ENCODE results near the gene DZIP1. TPM values are rescaled to one million over a fixed set of nuclear protein-coding genes. Genes with fewer than 3 reads are reported as not detected.

DZIP1 gene
- total and polyA plus RNA-seq, 2 of the 8 experiments (the other 6 are each of a cell fraction or from before 2014, with no cell fraction given) = 7.6 to 24.6 TPM

GRCh38 chr13:95603887-95604555 is 40.5 kb downstream of the DZIP1 start:
- ChIA-PET POLR2A (ENCODE audit: partially characterized antibody) (interaction anchor here (0.6 kb wide), 1 partner anchor 200 kb away, joined by 3 read pairs; no protein-coding TSS in a partner anchor), CTCF (ENCODE audit: partially characterized antibody) (interaction anchor here (0.7 to 2.1 kb wide), 5 partner anchors 13 to 230 kb away, joined by 3 to 8 read pairs (median 3); no protein-coding TSS in a partner anchor)
- Histone ChIP-seq H3K27ac (ENCODE audit: low read depth, low read length) (no peak overlapping the region), H3K23ac (ENCODE audit: insufficient read length) (no peak overlapping the region), H3K4me2 (ENCODE audit: insufficient read depth in 1 of 2, low read depth in 2 of 2, low read length in 2 of 2) (no peak overlapping the region), H3K79me2 (ENCODE audit: control insufficient read depth in 1 of 2, insufficient read depth in 2 of 2, low read length in 2 of 2) (no peaks in the 10 kb centered on the region), H2BK15ac (ENCODE audit: low read length) (no peak overlapping the region), H4K8ac (ENCODE audit: extremely low read depth, insufficient read depth, low read length) (no peak overlapping the region; the same call in 1 of the 2 replicates), H3K27me3 (replicated peaks in 1 of 4; ENCODE audit: control insufficient read depth in 3 of 4, extremely low read depth in 1 of 4, insufficient read depth in 3 of 4, low read length in 3 of 4) (no peaks in the 10 kb centered on the region), H2AFZ (ENCODE audit: low read length) (no peak overlapping the region), H2AK5ac (ENCODE audit: low read depth, low read length) (no peak overlapping the region), H3K4me3 (ENCODE audit: extremely low read depth in 1 of 4, insufficient read depth in 2 of 4, low read depth in 3 of 4, low read length in 4 of 4) (no peak overlapping the region), H2BK12ac (ENCODE audit: low read depth, low read length) (no peak overlapping the region), H3K9me3 (ENCODE audit: insufficient read depth in 2 of 2, low read depth in 1 of 2, low read length in 1 of 2) (no peaks in the 10 kb centered on the region), H4K91ac (replicated peaks; ENCODE audit: insufficient read length, low read length) (no peak overlapping the region), H2BK120ac (replicated peaks; ENCODE audit: low read depth, low read length) (no peak overlapping the region), H3K36me3 (ENCODE audit: control insufficient read depth in 2 of 4, insufficient read depth in 4 of 4, low read length in 3 of 4) (peaks cover 0 to 17% (median 7%) of the 10 kb centered on the region in 4 experiments; a peak in 5 of 8 replicates), H3K4me1 (replicated peaks in 1 of 4; ENCODE audit: control insufficient read depth in 3 of 4, insufficient read depth in 4 of 4, low read length in 3 of 4) (no peaks in the 10 kb centered on the region), H3K9ac (replicated peaks in 1 of 4; ENCODE audit: extremely low read depth in 1 of 4, low read depth in 3 of 4, low read length in 3 of 4) (no peak overlapping the region), H4K20me1 (replicated peaks in 1 of 2; ENCODE audit: control insufficient read depth in 1 of 2, insufficient read depth in 2 of 2, low read length in 2 of 2) (no peaks in the 10 kb centered on the region), H3K4ac (replicated peaks; ENCODE audit: insufficient read length, low read depth, low read length) (no peak overlapping the region), H2BK20ac (ENCODE audit: low read length) (no peak overlapping the region), H2BK5ac (ENCODE audit: low read depth, low read length) (no peak overlapping the region), H3K23me2 (ENCODE audit: low read depth, low read length) (no peaks in the 10 kb centered on the region; the same call in 1 of the 2 replicates), H3K56ac (replicated peaks; ENCODE audit: insufficient read length, low read depth, low read length) (no peak overlapping the region), H3K18ac (ENCODE audit: extremely low read depth, low read length) (no peak overlapping the region), H3K14ac (ENCODE audit: insufficient read length) (no peak overlapping the region), H4K5ac (ENCODE audit: insufficient read length, low read depth, low read length) (no peak overlapping the region), H3K79me1 (ENCODE audit: low read depth, low read length) (no peaks in the 10 kb centered on the region)
- FAIRE-seq (no peak), DNase-seq (ENCODE audit: low read depth in 1 of 2, low spot score in 2 of 2) (no peak)
- WGBS, 2 experiments (ENCODE audit: extremely low coverage in 1 of 2, insufficient coverage in 1 of 2, insufficient read length in 1 of 2, insufficient replicate concordance in 2 of 2, low coverage in 1 of 2, low lambda C conversion rate in 2 of 2, missing lambda C conversion rate in 1 of 2) = 92% methylated on average over 12 of the region's 12 CpGs; no CpG with 5 or more reads in 1 of the 2 experiments
- TF ChIP-seq SP2 (IDR thresholded peaks at IDR 0.05; ENCODE audit: low read length) = no peak
- peak; percentile 91 for TF ChIP-seq CEBPB (IDR thresholded peaks at IDR 0.05; ENCODE audit: low read depth, low read length)
- no peak for TF ChIP-seq HDAC2 (IDR thresholded peaks at IDR 0.05; ENCODE audit: borderline replicate concordance in 1 of 2, low read depth in 2 of 2, low read length in 2 of 2)
- TF ChIP-seq FOSL1 (IDR thresholded peaks at IDR 0.05; ENCODE audit: insufficient read depth, low read depth, low read length) = no peak

Measured in H1 (cell line).